GM13976 (cell line): ENCODE results near the gene PTGER1.
A peak's percentile ranks its signal among the peaks of the same experiment; 100 is the strongest.
"Not testable (repeated sequence)": the region's sequence is repeated elsewhere in the genome, so short reads cannot be mapped to it uniquely, and the experiment has no call there.

Experiments used
- DNase-seq: peaks from one replicate; pipeline ENCODE4 v3.0.0; 2012; ENCODE audit warnings: low spot score
- in situ Hi-C: fragments of 300-500 bp; cut with MboI; formaldehyde crosslinking; loops from one replicate; pipeline ENCODE4 v1.12.0; 2022; ENCODE audit warnings: low sequenced_read_pairs, mixed read lengths, inconsistent platforms; ENCODE audit not compliant: unreplicated experiment
- TF ChIP-seq, protein P1 (sequence below): IDR thresholded peaks from 2 replicates; pipeline ENCODE4 v1.5.1; 2012; ENCODE audit warnings: borderline replicate concordance, mild to moderate bottlenecking; ENCODE audit not compliant: insufficient read depth; ENCODE audit errors: extremely low read depth, missing control alignments, control extremely low read depth

PTGER1 gene

DNA sequence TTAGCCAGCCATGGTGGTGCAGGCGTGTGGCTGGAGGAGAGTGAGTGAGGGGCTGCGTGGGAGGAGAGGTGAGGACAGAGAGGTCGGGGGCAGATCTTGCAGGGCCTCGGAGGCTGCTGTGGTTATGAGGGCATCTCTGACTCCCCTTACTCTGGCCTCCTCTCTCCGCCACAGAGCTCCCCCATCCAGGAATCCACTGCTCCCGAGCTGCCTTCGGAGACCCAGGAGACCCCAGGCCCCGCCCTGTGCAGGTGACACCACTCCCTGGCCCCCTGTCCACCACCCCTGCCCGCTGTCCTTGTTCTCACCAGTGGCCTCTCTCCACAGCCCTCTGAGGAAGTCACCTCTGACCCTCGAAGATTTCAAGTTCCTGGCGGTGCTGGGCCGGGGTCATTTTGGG, 7.8 kb downstream of the PTGER1 start:
- peak; percentile 20 for DNase-seq
- TF ChIP-seq, protein P1, sequence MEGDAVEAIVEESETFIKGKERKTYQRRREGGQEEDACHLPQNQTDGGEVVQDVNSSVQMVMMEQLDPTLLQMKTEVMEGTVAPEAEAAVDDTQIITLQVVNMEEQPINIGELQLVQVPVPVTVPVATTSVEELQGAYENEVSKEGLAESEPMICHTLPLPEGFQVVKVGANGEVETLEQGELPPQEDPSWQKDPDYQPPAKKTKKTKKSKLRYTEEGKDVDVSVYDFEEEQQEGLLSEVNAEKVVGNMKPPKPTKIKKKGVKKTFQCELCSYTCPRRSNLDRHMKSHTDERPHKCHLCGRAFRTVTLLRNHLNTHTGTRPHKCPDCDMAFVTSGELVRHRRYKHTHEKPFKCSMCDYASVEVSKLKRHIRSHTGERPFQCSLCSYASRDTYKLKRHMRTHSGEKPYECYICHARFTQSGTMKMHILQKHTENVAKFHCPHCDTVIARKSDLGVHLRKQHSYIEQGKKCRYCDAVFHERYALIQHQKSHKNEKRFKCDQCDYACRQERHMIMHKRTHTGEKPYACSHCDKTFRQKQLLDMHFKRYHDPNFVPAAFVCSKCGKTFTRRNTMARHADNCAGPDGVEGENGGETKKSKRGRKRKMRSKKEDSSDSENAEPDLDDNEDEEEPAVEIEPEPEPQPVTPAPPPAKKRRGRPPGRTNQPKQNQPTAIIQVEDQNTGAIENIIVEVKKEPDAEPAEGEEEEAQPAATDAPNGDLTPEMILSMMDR, result no peak

DNA sequence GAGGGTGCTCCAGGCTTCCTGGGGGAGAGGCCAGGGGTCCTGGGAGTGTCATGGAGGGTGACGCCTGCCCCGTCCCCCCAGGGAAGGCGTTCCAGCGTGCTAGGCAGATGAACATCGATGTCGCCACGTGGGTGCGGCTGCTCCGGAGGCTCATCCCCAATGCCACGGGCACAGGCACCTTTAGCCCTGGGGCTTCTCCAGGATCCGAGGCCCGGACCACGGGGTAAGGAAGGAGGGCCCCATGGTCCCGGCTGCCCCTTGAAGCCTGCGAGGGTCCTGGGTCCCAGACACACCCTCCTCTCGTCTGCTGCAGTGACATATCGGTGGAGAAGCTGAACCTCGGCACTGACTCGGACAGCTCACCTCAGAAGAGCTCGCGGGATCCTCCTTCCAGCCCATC, 11.4 kb downstream of the PTGER1 start:
- in situ Hi-C loops, result no loop called here
- DNase-seq, result no peak
- TF ChIP-seq, protein P1, result no peak

More for the DNA sequence above, 7.8 kb downstream of the PTGER1 start:
- in situ Hi-C loops, result no loop called here

DNA sequence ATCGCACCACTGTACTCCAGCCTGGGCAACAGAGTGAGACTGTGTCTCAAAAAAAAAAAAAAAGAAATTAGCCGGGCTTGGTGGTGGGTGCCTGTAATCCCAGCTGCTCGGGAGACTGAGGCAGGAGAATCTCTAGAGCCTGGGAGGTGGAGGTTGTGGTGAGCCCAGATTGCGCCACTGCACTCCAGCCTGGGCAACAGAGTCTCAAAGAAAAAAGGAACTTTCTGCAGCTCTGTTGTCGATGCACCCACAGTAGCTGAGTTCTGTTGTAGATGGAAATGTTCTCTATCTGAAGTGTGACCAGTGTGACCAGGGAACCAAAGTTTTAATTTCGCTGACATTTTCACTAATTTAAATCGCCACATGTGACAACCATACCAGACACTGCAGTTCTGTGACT, 12.8 kb downstream of the PTGER1 start:
- in situ Hi-C loops, DNase-seq: not testable (repeated sequence)

DNA sequence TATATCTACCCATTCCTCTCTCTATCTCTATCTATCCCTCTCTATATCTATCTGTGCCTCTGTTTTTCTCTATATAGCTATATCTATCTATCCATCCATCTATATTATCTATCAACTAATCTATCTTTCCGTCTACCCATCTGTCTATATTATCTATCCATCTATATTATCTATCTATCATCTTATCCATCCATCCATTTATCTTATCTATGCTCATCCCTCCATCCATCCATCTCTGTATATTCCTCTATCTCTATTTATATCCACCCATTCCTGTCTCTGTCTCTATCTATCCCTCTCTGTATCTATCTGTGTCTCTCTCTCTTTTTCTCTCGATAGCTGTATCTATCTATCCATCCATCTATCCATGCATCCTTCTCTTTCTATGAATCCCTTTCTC, 14.2 kb downstream of the PTGER1 start:
- no peak for DNase-seq
- TF ChIP-seq, protein P1, result no peak
- in situ Hi-C loops, result no loop called here

DNA sequence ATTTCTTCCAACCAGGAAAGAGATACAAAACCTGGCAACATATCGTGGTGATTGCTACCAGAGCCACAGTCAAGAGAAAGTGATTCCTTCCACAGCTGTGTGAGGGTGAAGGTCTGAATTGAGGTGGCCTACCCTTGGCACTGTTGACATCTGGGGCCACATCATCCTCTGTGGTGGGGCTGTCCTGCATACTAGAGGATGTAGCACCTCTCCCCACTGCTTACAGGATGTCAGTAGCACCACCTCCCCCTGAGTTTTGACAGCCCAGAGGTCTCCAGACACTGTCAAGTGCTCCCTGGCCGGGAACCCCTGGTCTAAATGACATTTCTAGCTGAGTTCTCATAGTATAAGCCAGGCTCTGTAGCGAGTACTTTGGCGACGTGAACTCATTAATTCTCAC, 15.5 kb downstream of the PTGER1 start:
- no peak for DNase-seq
- in situ Hi-C loops, result no loop called here
- TF ChIP-seq, protein P1, result no peak

DNA sequence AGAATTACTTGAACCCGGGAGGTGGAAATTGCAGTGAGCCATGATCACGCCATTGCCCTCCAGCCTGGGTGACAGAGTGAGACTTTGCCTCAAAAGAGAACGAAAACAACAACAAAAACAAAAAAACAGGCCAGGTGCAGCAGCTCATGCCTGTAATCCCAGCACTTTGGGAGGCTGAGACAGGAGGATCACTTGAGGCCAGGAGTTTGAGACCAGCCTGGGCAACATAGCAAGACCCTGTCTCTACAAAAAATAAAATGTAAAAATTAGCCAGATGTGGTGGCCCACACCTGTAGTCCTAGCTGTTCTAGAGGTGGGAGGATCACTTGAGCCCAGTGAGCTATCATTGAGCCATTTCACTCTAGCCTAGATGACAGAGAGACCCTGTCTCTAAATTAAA, 22.9 kb downstream of the PTGER1 start:
- in situ Hi-C loops, DNase-seq: not testable (repeated sequence)

DNA sequence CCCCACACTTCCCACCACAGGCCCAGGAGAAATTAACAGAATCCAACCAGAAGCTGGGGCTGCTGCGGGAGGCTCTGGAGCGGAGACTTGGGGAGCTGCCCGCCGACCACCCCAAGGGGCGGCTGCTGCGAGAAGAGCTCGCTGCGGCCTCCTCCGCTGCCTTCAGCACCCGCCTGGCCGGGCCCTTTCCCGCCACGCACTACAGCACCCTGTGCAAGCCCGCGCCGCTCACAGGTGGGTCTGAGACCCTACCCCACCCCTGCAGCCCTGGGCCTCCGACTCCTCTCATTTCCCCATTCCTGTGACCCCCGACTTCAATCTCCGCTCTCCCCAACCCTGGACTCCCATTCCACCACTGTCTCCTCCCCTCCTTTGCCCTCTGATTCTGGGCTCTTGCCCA, 24.3 kb downstream of the PTGER1 start:
- in situ Hi-C loops, result no loop called here
- TF ChIP-seq, protein P1, result no peak
- DNase-seq, result no peak

DNA sequence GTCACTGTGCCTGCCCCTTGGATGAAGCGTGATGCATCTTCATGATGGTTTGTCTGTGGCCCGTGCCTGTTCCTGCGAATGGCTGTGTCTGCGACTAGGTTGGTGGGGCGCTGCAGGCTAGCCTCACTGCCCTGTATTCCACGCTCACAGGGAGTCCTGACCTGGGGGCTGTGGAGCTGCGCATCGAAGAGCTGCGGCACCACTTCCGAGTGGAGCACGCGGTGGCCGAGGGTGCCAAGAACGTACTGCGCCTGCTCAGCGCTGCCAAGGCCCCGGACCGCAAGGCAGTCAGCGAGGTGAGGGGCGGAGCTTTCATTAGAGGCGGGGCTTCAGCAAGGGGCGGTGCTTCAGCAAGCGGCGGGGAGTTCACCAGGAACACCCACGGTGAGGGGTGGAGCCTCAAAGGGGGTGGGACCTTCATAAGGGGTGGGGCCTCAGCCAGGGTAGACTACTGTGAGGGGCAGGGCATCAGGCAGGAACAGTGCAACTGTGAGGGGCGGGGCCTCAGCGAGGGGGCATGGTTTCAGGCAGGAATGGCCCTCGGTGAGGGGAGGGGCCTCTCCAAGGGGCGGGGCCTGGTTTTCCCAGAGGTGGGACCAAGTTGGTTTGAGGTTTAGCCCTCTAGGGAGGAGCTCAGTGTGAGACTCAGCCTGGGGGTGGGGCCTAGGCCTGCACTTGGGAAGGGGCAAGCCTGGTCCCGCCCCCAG, 24.8 kb downstream of the PTGER1 start:
- in situ Hi-C loops, result no loop called here
- DNase-seq, result peak; percentile 83
- TF ChIP-seq, protein P1, result no peak
